Gastroesophageal sphincter (tissue), 4 donors: Measurements from ENCODE around the gene ITM2C. TPM values are rescaled to one million over a fixed set of nuclear protein-coding genes. Genes with fewer than 3 reads are reported as not detected.

Source experiments
- ATAC-seq: fragments of 150-250 bp; one replicate; pipeline ENCODE4 v1.9.1; 2016; ENCODE audit warnings: mild to moderate bottlenecking, moderate library complexity
- H3K27ac ChIP-seq, 4 donors: fragments of 200-600 bp; sonication (generic) in 3 of 4; 1 replicate in 3 of 4; 2 replicates in 1 of 4; pipeline ENCODE4 v1.5.1; 2016 to 2019
- H3K27me3 ChIP-seq: fragments of 200-600 bp; sonication (generic); one replicate; pipeline ENCODE4 v1.5.1; 2019
- H3K36me3 ChIP-seq, 2 donors: fragments of 200-600 bp; sonication (generic); one replicate each; pipeline ENCODE4 v1.5.1; 2019; ENCODE audit warnings: control low read depth in 1 of 2
- H3K4me1 ChIP-seq, 3 donors: fragments of 200-600 bp; sonication (generic); 1 replicate in 2 of 3; 2 replicates in 1 of 3; pipeline ENCODE4 v1.5.1; 2016 to 2019; ENCODE audit warnings: control low read depth in 2 of 3
- H3K4me3 ChIP-seq, 2 donors: fragments of 200-600 bp; sonication (generic); one replicate each; pipeline ENCODE4 v1.5.1; 2019; ENCODE audit warnings: mild to moderate bottlenecking in 1 of 2, moderate library complexity in 1 of 2
- H3K9me3 ChIP-seq, 3 donors: fragments of 200-600 bp; sonication (generic); one replicate each; pipeline ENCODE4 v1.5.1; 2017 to 2019; ENCODE audit warnings: control low read depth in 2 of 3
- EP300 ChIP-seq: sonication (generic); formaldehyde crosslinking; IDR thresholded peaks from one replicate; pipeline ENCODE4 v1.6.1; 2017; ENCODE audit warnings: antibody characterized with exemption, mild to moderate bottlenecking
- POLR2A ChIP-seq, 2 donors: fragments of 450-650 bp; IDR thresholded peaks; one replicate each; pipeline ENCODE4 v1.6.1; 2017; ENCODE audit warnings: antibody characterized with exemption in 2 of 2, mild to moderate bottlenecking in 2 of 2, moderate library complexity in 1 of 2
- POLR2AphosphoS5 ChIP-seq: sonication (generic); formaldehyde crosslinking; IDR thresholded peaks from one replicate; pipeline ENCODE4 v1.6.1; 2017; ENCODE audit warnings: antibody characterized with exemption
- WGBS, 2 donors: methylation state at CpG; one replicate each; pipeline ENCODE4 v1.1.5; 2018; ENCODE audit warnings: low coverage in 1 of 2; 5-methylcytosine and 5-hydroxymethylcytosine counted together
- total RNA-seq, 4 donors: library from RNA; depleted of rRNA; stranded (reverse); fragments of >200 nt; gene quantifications; one replicate each; pipeline ENCODE4 v1.1.0, GENCODE V29; 2016
- TF ChIP-seq, protein P1 (sequence below), 4 experiments: fragments of 200-600 bp in 2 of 4; fragments of 450-650 bp in 2 of 4; sonication (generic) in 1 of 4; IDR thresholded peaks; one replicate each; pipeline ENCODE4 v1.5.1; 2017 to 2019; ENCODE audit warnings: antibody characterized with exemption in 4 of 4, mild to moderate bottlenecking in 2 of 4, moderate library complexity in 2 of 4

Gene ITM2C
- total RNA-seq, 4 donors from 2014 or later, result 70.2 to 141 (median 84.0) TPM

DNA sequence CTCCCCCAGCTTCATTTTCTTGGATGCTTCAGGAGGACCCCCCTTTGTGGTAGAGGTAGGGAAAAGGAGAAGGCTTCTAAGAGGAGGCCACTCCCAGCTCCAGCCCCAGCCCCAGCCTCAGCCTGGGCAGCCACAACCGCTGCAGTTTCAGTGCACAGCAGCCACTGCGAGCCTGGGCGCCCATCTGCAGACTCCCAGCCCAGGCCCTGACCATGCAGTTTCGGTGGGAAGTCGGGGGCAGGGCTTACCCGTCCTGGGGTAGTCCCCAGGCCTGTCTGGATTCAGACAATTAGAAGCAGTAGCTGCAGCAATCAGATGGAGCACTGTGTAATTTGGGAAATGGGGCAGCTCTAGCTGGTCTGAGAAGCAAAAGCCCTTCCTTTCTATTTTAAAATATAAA lies 28.6 kb downstream of the ITM2C start:
- Histone ChIP-seq H3K4me3 (no peak overlapping the region), H3K27me3 (peaks cover 8% of the 10 kb centered on the region), H3K27ac (no peak overlapping the region), H3K4me1 (no peaks in the 10 kb centered on the region), H3K9me3 (no peaks in the 10 kb centered on the region), H3K36me3 (no peaks in the 10 kb centered on the region)
- no CpG with 5 or more reads among the region's 6 CpGs for WGBS, 2 donors
- TF ChIP-seq POLR2AphosphoS5 (no peak), POLR2A (IDR thresholded peaks at IDR 0.05) (no peak), EP300 (no peak)
- TF ChIP-seq, protein P1, sequence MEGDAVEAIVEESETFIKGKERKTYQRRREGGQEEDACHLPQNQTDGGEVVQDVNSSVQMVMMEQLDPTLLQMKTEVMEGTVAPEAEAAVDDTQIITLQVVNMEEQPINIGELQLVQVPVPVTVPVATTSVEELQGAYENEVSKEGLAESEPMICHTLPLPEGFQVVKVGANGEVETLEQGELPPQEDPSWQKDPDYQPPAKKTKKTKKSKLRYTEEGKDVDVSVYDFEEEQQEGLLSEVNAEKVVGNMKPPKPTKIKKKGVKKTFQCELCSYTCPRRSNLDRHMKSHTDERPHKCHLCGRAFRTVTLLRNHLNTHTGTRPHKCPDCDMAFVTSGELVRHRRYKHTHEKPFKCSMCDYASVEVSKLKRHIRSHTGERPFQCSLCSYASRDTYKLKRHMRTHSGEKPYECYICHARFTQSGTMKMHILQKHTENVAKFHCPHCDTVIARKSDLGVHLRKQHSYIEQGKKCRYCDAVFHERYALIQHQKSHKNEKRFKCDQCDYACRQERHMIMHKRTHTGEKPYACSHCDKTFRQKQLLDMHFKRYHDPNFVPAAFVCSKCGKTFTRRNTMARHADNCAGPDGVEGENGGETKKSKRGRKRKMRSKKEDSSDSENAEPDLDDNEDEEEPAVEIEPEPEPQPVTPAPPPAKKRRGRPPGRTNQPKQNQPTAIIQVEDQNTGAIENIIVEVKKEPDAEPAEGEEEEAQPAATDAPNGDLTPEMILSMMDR (IDR thresholded peaks at IDR 0.05), result no peak
- ATAC-seq, result no peak

DNA sequence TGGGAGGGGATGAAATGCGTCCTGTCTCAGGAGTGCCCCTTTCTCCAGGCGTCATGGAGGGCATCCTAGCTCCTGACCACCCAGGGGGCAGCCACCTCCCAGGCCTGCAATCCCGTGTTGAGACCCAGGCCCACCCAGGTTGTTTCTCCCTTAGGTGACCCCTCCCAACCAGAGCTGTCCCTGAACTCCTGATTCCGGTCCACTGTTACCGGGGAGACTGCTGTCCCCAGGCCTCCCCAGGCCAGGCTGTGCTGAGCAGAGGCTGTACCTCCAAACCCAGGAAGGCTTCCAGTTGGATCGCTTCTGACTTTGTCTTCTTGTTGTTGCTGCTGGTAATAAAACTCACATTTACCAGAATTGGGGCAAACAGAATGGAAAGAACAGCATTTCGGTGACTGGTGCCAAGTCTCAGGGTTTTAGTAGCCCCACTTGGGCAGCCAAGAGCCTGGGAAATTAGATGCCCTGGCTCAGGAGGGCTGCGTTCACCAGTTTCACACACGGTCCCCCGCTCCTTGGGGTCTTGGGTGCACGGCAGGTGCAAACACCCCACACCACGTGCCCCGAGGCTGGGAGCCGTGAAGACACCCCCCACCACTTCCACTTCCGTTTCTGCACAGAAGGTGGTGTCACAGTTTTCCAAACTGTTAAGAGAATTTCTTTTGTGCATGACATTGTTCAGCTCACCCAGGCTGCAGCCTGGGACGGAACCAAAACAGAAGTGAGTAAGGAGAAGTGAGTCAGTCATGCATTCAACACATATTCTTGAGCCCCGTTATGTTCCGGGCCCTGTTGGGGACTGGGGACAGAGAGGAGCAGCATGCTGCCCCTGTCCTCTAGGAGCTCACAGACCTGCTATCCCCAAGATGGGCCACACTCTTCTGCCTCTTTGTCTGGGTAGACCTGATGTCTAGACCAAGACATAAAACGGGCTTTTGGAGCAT lies 29.4 kb downstream of the ITM2C start:
- Histone ChIP-seq H3K36me3 (no peaks in the 10 kb centered on the region), H3K27me3 (peaks cover 8% of the 10 kb centered on the region), H3K9me3 (no peaks in the 10 kb centered on the region), H3K4me3 (no peak overlapping the region), H3K4me1 (no peaks in the 10 kb centered on the region), H3K27ac (no peak overlapping the region)
- TF ChIP-seq, protein P1 (IDR thresholded peaks at IDR 0.05), result no peak
- no peak for TF ChIP-seq POLR2AphosphoS5
- no peak for TF ChIP-seq POLR2A (IDR thresholded peaks at IDR 0.05)
- TF ChIP-seq EP300, result no peak
- ATAC-seq, result no peak
- WGBS, 2 donors, result 73% methylated on average over 3 of the region's 19 CpGs; no CpG with 5 or more reads in 1 of the 2 donors

DNA sequence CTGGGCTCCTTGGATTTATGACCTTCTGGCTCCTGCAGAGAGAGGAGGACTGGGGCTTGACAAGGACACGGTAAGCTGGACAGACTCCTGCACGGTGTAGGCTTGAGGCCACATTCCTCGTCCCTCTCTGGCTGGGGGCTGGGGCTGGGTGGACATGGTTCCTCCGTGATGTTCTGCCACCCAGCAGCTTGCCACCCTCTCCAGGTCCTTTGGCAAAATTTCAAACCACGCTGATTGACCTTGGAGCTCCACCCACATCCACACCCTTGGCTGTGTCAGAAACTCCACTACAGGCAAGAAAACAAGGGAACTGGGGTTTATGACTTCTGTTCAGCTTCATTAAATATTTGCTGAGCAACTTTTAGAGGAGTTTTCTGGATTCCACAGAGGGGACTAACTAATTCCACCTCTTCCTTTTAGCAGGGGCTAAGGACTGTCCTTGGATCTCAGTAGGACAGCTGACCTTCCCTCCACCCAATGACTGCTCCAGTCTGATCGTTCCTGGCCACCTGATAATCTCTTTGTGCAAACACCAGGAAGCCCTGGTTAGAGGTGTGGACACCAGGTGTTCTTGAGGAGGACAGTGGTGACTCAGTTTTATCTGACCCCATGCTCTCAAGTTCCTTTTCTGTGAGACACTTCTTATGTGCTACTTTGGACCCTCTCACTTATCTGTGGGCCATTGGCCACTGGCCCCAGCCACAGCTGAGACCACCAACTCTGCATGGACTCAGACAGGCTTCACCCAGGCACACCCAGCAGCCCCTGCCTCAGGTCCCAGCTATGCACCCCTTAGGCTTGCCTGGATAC lies 31.0 kb downstream of the ITM2C start:
- H3K4me1 ChIP-seq, result no peaks in the 10 kb centered on the region
- no peak overlapping the region for H3K4me3 ChIP-seq
- TF ChIP-seq POLR2AphosphoS5 (no peak), EP300 (no peak), POLR2A (IDR thresholded peaks at IDR 0.05) (no peak)
- TF ChIP-seq, protein P1 (IDR thresholded peaks at IDR 0.05), result no peak
- no peak for ATAC-seq
- no peaks in the 10 kb centered on the region for H3K36me3 ChIP-seq
- H3K27me3 ChIP-seq, result peaks cover 13% of the 10 kb centered on the region
- WGBS, 2 donors, result 56 to 78% methylated on average over 1 to 2 of the region's 6 CpGs
- no peak overlapping the region for H3K27ac ChIP-seq
- H3K9me3 ChIP-seq, result no peaks in the 10 kb centered on the region

DNA sequence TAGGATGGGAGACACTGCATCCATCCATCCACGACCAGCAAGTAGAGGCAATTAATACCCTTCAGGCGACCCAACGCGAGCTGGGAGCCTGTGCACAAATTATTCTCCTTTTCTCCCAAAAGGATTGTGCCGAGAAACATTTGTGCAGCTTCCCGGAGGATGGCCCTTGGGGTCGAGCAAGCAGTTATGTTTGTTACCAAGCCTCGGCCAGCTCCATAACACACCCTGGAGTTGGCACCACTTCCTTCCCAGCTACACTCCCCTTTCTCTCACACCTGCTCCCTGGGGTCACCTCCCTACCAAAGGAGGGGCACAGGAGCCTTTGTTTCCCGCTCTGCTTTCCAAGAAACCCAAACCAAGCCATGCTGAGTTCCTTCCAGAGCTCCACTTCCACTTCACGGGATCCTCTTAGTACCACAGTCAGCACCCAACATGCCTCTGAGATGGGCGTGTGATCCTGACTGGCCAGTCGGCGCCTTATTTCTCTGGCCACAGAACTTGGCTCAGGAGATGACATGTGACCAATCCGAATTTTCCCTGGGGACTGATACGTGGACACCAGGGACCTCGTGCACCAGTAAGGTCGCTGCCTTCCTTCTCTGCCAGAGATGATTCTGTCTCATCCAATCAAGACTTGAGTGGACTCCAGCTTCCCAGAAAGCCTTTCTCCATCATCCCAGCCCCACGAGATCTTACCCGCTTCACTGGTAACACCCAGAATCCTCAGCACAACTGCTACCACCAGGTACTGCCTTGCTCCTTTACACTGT lies 31.8 kb downstream of the ITM2C start:
- H3K4me3 ChIP-seq, result no peak overlapping the region
- H3K27ac ChIP-seq, result no peak overlapping the region
- no peak for ATAC-seq
- no peaks in the 10 kb centered on the region for H3K36me3 ChIP-seq
- WGBS, 2 donors, result 82 to 92% methylated on average over 4 to 17 of the region's 19 CpGs
- H3K9me3 ChIP-seq, result no peaks in the 10 kb centered on the region
- no peak for TF ChIP-seq EP300
- no peak for TF ChIP-seq POLR2A (IDR thresholded peaks at IDR 0.05)
- no peak for TF ChIP-seq POLR2AphosphoS5
- TF ChIP-seq, protein P1 (IDR thresholded peaks at IDR 0.05), result no peak
- peaks cover 13% of the 10 kb centered on the region for H3K27me3 ChIP-seq
- H3K4me1 ChIP-seq, result no peaks in the 10 kb centered on the region
